Hypothalamus (tissue), 51 donors: ENCODE data around the gene FUT8.
"Not testable (repeated sequence)": the region's sequence is repeated elsewhere in the genome, so short reads cannot be mapped to it uniquely, and the experiment has no call there.

Source experiments
- DNase-seq, 51 donors: peaks; one replicate each; lab custom pipeline; 2025; lab: John Stamatoyannopoulos, UW

The FUT8 gene

DNA sequence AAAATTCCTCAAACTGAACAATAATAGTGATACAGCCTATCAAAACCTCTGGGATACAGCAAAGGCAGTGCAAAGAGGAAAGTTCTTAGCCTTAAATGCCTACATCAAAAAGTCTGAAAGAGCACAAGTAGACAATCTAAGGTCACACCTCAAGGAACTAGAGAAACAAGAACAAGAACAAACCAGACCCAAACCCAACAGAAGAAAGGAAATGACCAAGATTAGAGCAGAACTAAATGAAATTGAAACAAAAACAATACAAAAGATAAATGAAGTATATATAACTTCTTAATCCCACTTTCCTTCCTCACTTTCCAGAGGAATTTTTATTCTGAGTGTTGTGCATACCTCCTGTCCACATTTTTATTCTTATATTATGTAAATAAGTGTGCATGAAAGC lies 192.0 kb downstream of the FUT8 start:
- DNase-seq, result no peak

DNA sequence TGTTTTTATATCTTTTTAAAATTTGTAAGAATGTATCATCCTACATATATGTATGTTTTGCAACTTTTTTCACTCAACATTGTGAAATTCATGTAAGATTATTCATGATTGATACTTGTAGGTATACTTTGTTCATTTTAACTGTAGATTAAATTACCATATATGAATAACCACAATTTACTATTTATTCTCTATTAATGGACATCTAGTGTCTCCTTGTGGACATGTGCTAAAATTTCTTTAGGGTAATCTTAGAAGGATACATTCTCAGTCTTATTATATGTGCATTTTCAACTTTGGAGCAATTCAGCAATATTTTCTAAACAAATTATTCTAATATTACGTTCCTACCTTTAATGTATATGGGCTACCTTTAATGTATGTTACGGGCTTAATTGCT lies 192.4 kb downstream of the FUT8 start:
- no peak for DNase-seq

- DNase-seq, result no peak
Measured at GRCh38 chr14:65606460-65606859, 193.9 kb downstream of the FUT8 start.

DNA sequence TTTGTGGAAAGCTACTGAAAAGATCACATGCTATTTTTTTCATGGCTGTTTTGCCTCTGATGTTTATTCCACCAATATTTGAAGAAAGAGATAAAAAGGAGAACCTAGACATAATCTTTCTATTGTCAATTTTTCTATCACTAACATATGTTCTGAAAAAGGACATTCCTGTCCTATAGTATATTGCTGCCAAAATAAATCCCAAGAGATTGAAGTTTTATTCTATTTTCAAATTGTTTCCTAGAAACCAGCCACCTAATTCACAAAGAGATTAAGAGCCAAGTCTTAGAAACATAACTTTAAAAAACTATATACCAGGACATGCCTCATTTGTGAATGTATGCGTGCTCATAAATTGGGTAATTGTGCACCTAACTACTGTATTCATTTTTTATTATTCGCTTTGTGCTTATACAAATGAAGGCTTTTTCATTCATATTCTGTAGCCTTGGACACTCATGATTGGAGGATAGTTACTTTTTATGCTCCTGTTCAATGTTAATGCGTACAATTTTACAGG lies 200.7 kb downstream of the FUT8 start:
- no peak for DNase-seq

- no peak for DNase-seq
Measured at GRCh38 chr14:65618996-65619395, 206.5 kb downstream of the FUT8 start.

DNA sequence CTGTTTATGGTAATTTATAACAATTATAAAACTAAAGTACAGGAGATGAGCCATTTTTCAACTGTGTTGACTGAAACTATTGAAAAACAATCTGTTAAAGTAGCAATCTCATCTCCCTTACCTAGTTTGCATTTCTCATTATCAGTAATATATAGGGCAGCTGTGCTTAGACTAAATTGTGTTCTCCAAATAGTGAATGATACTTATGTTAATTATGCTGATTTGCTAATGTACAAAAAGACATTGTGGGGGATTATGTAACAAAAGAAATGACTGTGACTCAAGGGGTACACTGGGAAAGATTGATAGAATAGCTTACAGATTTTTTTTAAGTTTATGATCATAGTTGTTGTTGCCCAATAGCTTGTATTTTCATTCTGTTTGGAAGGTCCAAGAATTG lies 207.7 kb downstream of the FUT8 start:
- no peak for DNase-seq

GRCh38 chr14:65622703-65623102 lies 210.2 kb downstream of the FUT8 start:
- no peak for DNase-seq

DNA sequence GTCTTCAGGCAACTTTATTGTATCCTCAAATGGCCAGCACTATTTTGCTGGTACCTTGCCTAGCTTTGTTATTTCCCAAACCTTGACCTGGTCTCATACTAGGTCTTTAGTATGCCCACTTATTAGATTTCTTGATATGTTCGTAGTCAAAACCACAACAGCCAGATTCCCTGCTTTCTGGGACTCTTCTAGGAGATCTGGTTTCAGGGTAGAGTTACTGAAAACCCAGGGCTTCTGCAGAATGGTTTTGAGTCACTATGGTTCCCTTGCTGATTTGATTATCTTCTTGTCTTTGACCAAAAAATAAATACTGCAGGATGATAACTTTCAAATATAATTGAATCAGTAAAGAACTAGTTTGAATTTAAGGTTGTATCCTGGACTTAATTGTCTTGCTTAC lies 211.2 kb downstream of the FUT8 start:
- no peak for DNase-seq

- DNase-seq, result no peak
Measured at GRCh38 chr14:65627315-65627714, 214.8 kb downstream of the FUT8 start.

DNA sequence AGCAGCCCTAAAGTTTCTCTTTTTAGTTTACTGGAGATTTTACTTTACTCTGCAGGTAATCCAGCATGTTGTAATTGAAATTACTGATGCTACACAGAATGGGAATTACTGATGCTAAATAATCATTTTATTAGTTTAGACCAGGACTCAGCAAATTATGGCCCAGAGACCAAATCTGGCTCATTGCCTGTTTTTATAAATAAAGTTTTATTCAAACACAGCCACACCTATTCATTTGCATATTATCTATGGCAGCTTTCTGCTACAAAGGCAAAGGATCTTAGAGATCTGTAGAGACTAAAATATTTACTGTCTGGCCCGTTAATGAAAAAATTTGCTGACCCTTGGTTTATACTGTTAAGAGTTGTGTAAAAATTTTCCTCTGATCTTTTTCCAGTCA lies 216.1 kb downstream of the FUT8 start:
- no peak for DNase-seq

GRCh38 chr14:65631040-65631439 lies 218.5 kb downstream of the FUT8 start:
- DNase-seq, result no peak

DNA sequence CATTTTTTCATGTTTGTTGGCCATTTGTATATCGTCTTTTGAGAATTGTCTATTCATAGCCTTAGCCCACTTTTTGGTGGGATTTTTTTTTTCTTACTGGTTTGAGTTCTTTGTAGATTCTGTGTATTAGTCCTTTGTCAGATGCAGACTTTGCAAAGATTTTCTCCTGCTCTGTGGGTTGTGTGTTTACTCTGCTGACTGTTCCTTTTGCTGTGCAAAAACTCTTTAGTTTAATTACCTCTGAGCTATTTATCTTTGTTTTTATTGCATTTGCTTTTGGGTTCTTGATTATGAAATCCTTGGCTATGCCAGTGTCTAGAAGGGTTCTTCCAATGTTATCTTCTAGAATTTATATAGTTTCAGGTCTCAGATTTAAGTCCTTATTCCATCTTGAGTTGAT lies 220.0 kb downstream of the FUT8 start:
- no peak for DNase-seq

- not testable (repeated sequence) for DNase-seq
Measured at GRCh38 chr14:65633666-65634065, 221.1 kb downstream of the FUT8 start.

DNA sequence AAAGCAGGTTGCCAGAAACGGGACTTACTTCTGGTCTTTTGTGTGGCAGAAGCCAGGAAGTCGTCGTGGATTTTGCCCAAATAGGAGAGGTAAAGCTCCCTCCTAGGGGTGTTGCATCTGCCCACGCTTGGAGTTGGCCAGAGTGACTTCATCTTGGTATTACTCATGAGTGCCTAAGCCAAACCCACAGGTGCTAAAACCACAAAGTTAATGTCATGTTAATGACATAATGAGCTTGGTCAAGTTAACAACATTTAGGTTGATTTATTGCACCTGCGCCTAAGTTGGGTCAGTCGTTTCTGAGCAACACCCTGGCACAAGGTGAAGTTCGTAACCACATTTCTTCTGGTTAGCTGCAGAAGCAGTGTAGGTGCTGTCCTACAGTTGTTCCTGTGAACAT lies 225.2 kb downstream of the FUT8 start:
- no peak for DNase-seq

DNA sequence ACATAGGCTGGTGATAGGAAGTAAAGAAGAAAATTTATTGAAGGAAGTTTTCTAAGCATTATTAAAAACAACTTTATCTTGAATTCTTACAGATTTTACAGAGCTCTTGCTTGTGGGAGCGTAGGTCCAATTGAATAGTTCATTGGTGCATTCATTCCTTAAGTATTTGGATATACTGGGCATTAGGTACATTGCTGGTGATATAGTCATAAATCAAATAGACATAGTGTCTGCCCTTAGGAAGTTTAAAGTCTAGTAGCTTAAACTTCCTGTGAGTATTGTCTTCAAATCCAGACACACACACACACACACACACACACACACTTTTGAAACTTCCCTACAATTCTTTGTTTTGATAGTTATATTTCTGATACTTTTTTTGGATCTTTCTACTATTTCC lies 226.7 kb downstream of the FUT8 start:
- DNase-seq, result no peak

DNA sequence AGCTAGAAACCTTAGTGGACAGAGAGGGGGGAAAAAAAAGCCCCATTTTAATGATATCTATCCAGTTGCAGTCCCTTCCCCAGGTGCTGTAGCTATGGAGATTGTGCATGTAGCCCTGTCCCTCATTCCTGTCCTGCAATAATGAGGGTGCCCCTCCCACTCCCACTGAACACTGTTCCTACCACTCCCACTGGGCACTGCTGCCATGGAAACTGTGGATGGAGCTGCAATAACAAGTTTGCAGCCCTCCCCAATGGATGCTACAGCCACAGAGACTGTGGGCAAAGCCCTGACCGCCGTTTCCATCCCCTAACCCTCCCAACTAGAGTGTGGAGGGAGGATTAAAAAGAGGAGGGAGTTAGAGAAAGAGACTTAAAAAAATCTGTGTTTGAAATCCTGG lies 238.3 kb downstream of the FUT8 start:
- peak in 1 of 51 donors; percentile 2 for DNase-seq

DNA sequence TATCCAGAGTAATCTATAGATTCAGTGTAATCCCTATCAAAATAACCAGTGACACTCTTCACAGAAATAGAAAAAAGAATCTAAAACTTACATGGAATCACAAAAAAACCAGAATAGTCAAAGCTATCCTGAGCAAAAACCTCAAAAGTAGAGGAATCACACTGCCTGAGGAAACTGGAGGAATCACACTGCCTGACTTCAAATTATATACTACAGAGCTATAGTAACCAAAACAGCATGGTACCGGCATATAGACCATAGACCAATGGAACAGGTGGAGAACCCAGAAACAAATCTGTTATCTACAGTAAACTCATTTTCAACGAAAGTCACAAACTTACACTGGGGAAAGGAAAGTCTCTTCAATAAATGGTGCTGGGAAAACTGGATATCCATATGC lies 244.0 kb downstream of the FUT8 start:
- DNase-seq, result no peak

DNA sequence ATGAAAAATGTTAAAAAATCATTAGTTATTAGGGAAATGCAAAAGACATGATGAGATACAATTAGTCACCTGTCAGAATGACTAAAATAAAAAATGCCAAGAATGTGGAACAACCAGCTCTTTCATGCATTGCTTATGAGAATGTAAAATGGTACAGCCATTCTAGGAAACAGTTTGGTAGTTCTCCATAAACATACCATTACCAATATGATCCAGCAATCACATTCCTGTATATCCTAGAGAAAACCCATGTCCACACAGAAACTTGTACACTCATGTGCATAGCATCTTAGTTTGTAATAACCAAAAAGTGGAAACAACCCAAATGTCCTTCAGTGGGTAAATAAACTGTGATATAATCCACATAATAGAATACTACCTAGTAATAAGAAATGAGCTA lies 245.7 kb downstream of the FUT8 start:
- no peak for DNase-seq

GRCh38 chr14:65661865-65662264 lies 249.3 kb downstream of the FUT8 start:
- DNase-seq, result no peak

- no peak for DNase-seq
Measured at GRCh38 chr14:65664436-65664835, 251.9 kb downstream of the FUT8 start.

DNA sequence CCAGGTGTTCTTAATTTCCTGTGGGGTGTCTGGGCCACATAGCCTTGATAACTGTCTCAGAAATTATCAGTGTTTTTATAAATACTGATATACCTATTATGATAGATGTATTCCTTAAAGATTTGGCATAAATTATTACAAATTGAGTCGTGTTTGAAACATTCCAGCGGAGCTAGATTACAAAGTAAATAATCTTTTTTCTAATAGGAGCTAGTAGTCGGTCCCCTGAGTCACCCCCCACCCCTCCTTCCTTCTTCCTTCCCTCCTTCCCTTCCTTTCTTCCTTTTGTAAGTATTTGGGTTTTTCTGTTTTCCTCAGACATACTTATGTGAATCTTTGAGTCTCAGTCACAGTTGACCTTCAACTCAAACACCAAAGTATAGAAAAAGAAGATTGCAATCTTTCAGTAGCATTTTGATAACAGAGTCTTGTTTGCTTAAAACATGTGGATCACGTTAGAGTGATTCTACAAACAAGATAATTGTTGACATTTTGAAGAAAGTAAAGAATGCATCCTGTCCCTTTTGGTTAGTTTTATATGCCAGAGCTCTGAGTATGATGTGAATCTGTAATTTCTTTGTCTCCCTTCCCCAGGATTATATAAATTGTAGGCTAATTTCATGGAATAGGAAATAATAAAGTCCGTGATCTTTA lies 264.0 kb downstream of the FUT8 start:
- DNase-seq, result no peak

DNA sequence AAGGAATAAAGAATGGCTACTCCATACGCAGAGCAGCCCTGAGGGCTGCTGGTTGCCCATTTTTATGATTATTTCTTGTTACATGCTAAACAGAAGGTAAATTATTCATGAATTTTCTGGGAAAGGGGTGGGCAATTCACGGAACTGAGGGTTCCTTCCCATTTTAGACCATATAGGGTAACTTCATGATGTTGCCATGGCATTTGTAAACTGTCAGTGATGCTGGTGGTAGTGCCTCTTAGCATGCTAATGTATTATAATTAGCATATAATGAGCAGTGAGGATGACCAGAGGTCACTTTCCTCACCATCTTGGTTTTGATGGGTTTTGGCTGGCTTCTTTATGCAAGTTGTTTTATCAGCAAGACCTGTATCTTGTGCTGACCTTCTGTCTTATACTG lies 273.0 kb downstream of the FUT8 start:
- no peak for DNase-seq

GRCh38 chr14:65686761-65687160 lies 274.2 kb downstream of the FUT8 start:
- no peak for DNase-seq
